Fibroblast of pulmonary artery (primary cell): Measurements from ENCODE around the gene TRAPPC14.
A peak's percentile ranks its signal among the peaks of the same experiment; 100 is the strongest.

Source experiments
- DNase-seq: peaks from one replicate; pipeline ENCODE4 v3.0.0-alpha.2; 2010; ENCODE audit warnings: low read depth
- H3K4me3 ChIP-seq: replicated peaks from 2 replicates; pipeline ENCODE4 v1.5.1; 2011; ENCODE audit warnings: low read depth, mild to moderate bottlenecking, control low read depth, low read length, moderate library complexity
- TF ChIP-seq, protein P1 (sequence below): IDR thresholded peaks from 2 replicates; pipeline ENCODE4 v1.5.1; 2011; ENCODE audit warnings: mild to moderate bottlenecking, control low read depth, low read length, inconsistent platforms; ENCODE audit errors: missing control alignments

Gene TRAPPC14

DNA sequence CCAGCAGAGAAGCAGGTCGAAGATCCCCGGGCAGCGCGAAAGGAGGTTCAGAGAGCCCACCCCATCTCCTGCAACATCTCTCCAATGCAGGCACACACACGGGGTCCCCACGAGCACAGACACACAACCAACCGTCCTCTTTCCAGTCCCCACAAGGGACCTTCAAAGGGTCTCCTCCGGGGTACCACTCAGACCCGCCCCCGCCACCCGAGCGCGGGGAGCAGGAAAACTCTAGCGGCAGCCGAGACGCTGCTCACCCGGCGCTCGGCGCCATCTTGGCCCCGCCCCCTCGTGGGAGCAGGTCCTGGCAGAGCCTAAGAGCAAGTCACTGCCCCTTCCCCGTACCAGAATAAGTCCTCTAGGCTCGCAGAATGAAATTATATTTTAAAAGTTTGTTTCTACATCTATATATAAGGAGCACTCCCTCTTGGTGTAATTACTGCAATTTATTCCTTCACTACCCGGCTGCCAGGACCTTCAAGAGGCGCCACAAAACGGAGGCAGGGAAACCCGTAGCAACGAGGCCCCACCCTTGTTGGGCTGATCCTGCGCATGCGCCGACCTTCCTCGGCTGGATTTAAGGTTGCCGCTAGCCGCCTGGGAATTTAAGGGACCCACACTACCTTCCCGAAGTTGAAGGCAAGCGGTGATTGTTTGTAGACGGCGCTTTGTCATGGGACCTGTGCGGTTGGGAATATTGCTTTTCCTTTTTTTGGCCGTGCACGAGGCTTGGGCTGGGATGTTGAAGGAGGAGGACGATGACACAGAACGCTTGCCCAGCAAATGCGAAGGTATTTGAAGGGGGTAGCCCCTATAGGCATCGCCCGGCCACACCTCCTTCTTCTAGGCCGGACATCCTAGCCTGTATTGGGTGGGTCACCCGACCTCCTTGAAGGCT is 39.2 kb downstream of the TRAPPC14 start, which contains the start of the genes CNPY4 and TAF6:
Gene CNPY4 (plus strand): TSS at position 563 of the 898 bp plus-strand sequence. CDS start 111 bp downstream, at position 674.
Gene TAF6 (minus strand): TSS at position 287 of the 898 bp plus-strand sequence. CDS start 5,149 bp downstream, outside the sequence.
- TF ChIP-seq, protein P1, sequence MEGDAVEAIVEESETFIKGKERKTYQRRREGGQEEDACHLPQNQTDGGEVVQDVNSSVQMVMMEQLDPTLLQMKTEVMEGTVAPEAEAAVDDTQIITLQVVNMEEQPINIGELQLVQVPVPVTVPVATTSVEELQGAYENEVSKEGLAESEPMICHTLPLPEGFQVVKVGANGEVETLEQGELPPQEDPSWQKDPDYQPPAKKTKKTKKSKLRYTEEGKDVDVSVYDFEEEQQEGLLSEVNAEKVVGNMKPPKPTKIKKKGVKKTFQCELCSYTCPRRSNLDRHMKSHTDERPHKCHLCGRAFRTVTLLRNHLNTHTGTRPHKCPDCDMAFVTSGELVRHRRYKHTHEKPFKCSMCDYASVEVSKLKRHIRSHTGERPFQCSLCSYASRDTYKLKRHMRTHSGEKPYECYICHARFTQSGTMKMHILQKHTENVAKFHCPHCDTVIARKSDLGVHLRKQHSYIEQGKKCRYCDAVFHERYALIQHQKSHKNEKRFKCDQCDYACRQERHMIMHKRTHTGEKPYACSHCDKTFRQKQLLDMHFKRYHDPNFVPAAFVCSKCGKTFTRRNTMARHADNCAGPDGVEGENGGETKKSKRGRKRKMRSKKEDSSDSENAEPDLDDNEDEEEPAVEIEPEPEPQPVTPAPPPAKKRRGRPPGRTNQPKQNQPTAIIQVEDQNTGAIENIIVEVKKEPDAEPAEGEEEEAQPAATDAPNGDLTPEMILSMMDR: no peak
- H3K4me3 ChIP-seq: peak within 1 kb of the TSS; percentile 97
- peak; percentile 98 for DNase-seq

DNA sequence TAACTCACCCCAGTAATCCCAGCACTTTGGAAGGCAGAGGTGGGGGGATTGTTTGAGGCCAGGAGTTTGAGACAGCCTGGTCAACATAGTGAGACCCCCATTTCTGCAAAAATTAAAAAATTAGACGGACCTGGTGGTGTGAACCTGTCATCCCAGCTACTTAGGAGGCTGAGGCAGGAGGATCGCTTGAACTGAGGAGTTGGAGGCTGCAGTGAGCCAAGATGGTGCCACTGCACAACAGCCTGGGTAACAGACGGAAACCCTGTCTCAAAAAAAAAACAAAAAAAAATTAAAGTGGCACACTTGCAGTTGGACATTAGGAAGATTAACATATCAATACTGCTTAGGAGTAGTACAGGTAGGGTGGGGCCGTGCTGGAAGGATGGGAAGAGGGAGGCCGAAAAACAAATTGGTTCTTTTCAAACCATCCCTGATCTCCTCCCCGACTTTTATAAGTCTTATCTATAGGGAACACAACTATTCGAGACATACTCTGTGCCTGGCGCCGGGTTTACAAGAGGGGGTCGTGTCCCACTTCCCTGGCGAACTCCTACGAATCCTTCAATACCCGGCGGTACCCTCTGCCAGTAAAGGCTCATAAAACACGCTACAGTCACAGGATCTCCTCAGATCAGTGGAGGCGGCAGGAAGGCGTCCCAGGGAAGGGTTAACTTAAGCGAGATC is 40.0 kb downstream of the TRAPPC14 start:
- no peak for DNase-seq
- TF ChIP-seq, protein P1: no peak
- peak overlapping the region; percentile 97 for H3K4me3 ChIP-seq

DNA sequence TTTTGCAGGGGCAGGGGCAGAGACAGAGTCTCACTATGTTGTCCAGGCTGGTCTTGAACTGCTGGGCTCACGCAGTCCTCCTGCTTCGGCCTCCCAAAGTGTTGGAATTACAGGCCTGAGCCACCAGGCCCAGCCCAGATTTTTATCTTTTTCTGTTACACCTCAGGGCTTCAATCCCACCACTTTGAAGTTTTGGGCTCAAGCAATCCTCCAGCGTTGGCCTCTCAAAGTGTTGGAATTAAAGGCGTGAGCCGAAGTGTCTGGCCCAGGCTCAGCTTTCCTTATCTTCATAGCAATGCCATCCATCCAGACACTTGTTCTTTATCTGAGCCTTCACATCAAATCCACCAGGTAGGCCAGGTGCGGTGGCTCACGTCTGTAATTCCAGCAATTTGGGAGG is 43.5 kb downstream of the TRAPPC14 start:
- TF ChIP-seq, protein P1: no peak
- no peak for DNase-seq
- no peak overlapping the region for H3K4me3 ChIP-seq

DNA sequence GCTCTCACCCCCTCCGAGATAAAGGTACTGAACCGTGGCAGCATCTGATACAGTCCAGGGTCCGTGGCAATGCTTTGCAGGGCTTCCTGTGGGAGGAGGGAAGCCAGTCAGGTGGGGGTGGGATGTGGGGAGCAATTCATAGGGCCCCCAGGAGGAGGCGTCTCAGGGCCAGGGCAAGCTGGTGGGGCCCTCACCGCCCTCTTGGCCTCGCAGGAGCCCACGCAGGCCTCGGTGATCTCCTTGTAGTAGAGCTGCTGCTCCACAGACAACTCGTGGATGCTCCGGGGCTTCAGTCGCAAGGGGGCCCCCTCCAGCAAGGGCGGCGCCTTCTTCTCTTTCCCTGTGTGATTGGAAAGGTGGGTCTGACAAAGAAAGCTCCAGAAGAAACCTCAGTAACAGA is 46.6 kb downstream of the TRAPPC14 start:
- no peak overlapping the region for H3K4me3 ChIP-seq
- TF ChIP-seq, protein P1: no peak
- no peak for DNase-seq

DNA sequence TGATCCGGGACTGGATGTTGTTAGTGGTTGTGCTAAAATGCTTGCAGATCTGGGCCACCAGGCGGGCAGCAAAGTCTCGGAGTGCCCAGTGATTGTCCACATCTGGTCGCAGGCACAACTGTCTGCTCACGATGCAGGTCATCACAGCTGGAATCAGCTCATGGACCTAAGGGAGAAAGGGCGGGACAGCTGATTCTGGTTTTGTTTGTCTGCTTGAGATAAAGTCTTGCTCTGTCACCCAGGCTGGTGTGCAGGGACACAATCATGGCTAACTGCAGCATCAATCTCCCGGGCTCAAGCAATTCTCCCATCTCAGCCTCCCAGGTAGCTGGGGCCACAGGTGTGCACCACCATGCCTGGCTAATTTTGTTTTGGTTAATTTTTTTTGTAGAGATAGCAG is 47.4 kb downstream of the TRAPPC14 start:
- no peak overlapping the region for H3K4me3 ChIP-seq
- TF ChIP-seq, protein P1: no peak
- DNase-seq: no peak

DNA sequence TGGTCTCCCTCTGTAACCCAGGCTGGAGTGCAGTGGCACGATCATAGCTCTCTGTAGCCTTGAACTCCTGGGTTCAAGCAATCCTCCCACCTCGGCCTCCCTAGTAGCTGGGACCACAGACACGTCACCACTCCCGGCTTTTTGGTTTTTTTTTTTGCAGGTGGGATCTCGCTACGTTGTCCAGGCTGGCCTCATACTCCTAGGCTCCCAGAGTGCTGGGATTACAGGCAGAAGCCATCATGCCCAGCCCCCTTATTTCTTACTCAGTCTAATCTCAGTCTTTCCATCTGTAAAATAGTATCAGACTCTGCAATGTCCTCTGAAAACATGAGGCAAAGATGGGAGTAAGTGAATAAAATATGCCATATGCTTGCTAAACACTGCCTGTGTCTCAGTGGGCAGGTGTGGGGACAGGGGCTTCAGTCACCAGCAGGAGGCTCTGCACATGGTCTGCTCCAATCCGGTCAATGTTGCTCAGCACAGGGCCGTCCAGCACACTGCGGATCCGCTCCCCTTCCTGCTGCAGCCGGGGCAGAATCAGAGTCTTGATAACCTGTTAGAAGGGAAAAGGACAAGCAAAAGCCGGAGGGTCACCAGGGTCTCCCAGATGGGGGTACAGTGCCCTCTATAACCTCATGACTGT is 48.9 kb downstream of the TRAPPC14 start:
- DNase-seq: no peak
- TF ChIP-seq, protein P1: no peak
- H3K4me3 ChIP-seq: no peak overlapping the region
